ENCODE results near the gene SIGMAR1. TPM values are rescaled to one million over a fixed set of nuclear protein-coding genes. Genes with fewer than 3 reads are reported as not detected.

SIGMAR1 gene
- total RNA-seq, 1 experiment from 2014 or later = 165 TPM

- ChIA-PET CTCF (interaction anchor here (0.8 to 1.3 kb wide), 2 partner anchors 184 to 185 kb away, joined by 3 to 4 read pairs; no protein-coding TSS in a partner anchor), POLR2A (ENCODE audit: low non-redundant PET) (no interaction called here)
- H3K27me3 ChIP-seq (replicated peaks; ENCODE audit: insufficient read depth, low read depth, low read length, poor library complexity) = peaks cover 45% of the 10 kb centered on the region
- peaks cover 15% of the 10 kb centered on the region for H3K4me1 ChIP-seq (ENCODE audit: insufficient read depth, low read length, poor library complexity, severe bottlenecking)
- H3K9me3 ChIP-seq (ENCODE audit: low read depth, low read length, poor library complexity, severe bottlenecking) = no peaks in the 10 kb centered on the region
- H3K4me3 ChIP-seq (ENCODE audit: low read depth, low read length, poor library complexity, severe bottlenecking) = peak overlapping the region; percentile 60
- no peak overlapping the region for H3K27ac ChIP-seq (ENCODE audit: low read depth, low read length, poor library complexity, severe bottlenecking)
- TF ChIP-seq EZH2 (IDR thresholded peaks at IDR 0.05; ENCODE audit: borderline replicate concordance, low read depth, low read length, poor library complexity, severe bottlenecking) (no peak), CTCF (conservative IDR thresholded peaks at IDR 0.05; ENCODE audit: low read depth, low read length) (no peak)
- H3K36me3 ChIP-seq (ENCODE audit: insufficient read depth, low read length, poor library complexity, severe bottlenecking) = no peaks in the 10 kb centered on the region
- intact Hi-C loops (cut with micrococcal nuclease; ENCODE audit: unreplicated experiment) = no loop called here
- no peak for DNase-seq (ENCODE audit: low spot score)
- no TSS peak for BruUV-seq (replicated peaks)
Measured at GRCh38 chr9:34588671-34589635, 48.6 kb downstream of the SIGMAR1 start.

GRCh38 chr9:34587271-34587670 lies 50.3 kb downstream of the SIGMAR1 start:
- BruUV-seq (replicated peaks) = no TSS peak
- CTCF ChIA-PET = interaction anchor here (0.8 to 1.2 kb wide), 2 partner anchors 39 to 208 kb away, joined by 3 read pairs; no protein-coding TSS in a partner anchor

More at GRCh38 chr9:34587271-34587670, 50.3 kb downstream of the SIGMAR1 start:
- Histone ChIP-seq H3K36me3 (ENCODE audit: insufficient read depth, low read length, poor library complexity, severe bottlenecking) (no peaks in the 10 kb centered on the region), H3K27me3 (replicated peaks; ENCODE audit: insufficient read depth, low read depth, low read length, poor library complexity) (peaks cover 39% of the 10 kb centered on the region), H3K27ac (ENCODE audit: low read depth, low read length, poor library complexity, severe bottlenecking) (no peak overlapping the region), H3K9me3 (ENCODE audit: low read depth, low read length, poor library complexity, severe bottlenecking) (no peaks in the 10 kb centered on the region), H3K4me3 (ENCODE audit: low read depth, low read length, poor library complexity, severe bottlenecking) (no peak overlapping the region), H3K4me1 (ENCODE audit: insufficient read depth, low read length, poor library complexity, severe bottlenecking) (peaks cover 15% of the 10 kb centered on the region)
- POLR2A ChIA-PET (ENCODE audit: low non-redundant PET) = no interaction called here
- intact Hi-C loops (cut with micrococcal nuclease; ENCODE audit: unreplicated experiment) = no loop called here
- DNase-seq (ENCODE audit: low spot score) = no peak
- TF ChIP-seq CTCF (conservative IDR thresholded peaks at IDR 0.05; ENCODE audit: low read depth, low read length) (no peak), EZH2 (IDR thresholded peaks at IDR 0.05; ENCODE audit: borderline replicate concordance, low read depth, low read length, poor library complexity, severe bottlenecking) (no peak)
